ENCODE data around the gene PARP4.
"Not testable (repeated sequence)": the region's sequence is repeated elsewhere in the genome, so short reads cannot be mapped to it uniquely, and the experiment has no call there.

Gene PARP4

GRCh38 chr13:24380227-24380626 lies 132.4 kb downstream of the PARP4 start:
- DNase-seq (ENCODE audit: extremely low read depth in 1 of 2, low read depth in 1 of 2), result not testable (repeated sequence)

DNA sequence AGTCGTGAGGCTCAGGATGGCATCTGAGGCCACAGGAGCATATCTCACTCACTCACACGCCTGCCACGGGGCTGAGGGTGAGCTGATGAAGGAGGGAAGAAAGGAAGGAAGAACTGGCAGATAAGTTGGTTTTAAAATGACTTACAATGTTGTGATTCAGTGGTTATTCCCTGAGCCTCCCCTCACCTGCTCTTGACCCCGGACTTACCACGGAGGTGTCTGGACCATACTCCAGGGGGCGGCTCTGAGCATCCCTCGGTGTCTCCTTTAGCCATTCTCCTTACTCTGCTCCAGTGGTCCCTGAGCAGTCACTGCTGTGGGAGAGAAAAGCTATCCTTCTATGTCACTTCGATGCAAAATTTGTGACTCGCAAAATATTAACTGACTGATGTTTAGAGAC lies 141.3 kb downstream of the PARP4 start:
- DNase-seq (ENCODE audit: extremely low read depth in 1 of 2, low read depth in 1 of 2), result not testable (repeated sequence)

Data from activated CD8-positive, alpha-beta memory T cell treated with anti-CD3 and anti-CD28 coated beads for 1 hour (primary cell).